Measurements from ENCODE around the gene LRRC8D.

LRRC8D gene

DNA sequence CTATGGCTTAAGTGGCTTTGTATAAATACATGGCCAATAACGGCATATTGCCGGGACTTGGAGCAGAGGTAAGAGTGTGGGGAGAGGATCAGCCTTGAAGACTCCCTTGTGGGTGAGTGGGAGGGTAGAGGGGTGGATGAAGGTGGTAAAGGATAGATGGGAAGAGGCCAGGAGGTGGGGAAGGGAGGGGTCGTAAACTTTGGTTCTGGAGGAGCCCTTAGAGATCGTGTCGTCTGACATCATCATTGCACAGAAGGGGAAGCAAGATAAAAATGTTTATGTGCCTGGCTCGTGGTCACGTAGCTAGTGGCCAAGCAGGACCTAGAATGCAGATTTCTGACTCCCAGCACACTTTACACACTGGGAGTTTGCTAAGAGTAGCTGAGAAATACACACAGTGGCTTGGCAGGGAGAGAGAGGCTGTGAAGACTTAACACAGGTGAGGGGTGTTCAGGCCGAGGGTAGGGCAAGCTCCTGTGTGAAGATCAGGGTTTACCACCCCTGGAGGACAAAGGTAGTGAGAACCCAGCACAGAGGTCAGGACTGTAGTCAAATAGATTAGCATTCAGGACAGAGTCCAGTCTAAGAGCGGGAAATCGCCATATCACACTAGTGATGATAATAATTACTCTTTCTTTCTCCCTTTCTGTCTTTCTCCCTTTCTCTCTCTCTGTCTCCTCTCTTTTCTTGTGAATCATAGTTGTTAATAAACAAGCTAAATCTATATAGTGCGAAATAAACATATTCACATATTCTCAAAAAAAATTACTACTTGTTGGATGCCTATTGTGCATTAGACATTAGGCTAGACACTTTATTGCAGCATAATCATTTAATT lies 75.5 kb downstream of the LRRC8D start:
- Histone ChIP-seq H3F3A (ENCODE audit: low read depth) (no peaks in the 10 kb centered on the region; the same call in 1 of the 2 replicates), H3K4me2 (ENCODE audit: low read depth, low read length, poor library complexity, severe bottlenecking) (peak overlapping the region; percentile 50), H3K9me3 (ENCODE audit: insufficient read depth, low read depth, low read length) (no peaks in the 10 kb centered on the region), H3K9ac (ENCODE audit: low read depth, low read length, poor library complexity, severe bottlenecking) (no peak overlapping the region), H3K27me3 (ENCODE audit: insufficient read depth, low read length, poor library complexity, severe bottlenecking) (no peaks in the 10 kb centered on the region), H3K9me2 (replicated peaks; ENCODE audit: low read depth, low read length) (no peaks in the 10 kb centered on the region), H3K36me3 (ENCODE audit: insufficient read depth, low read length) (no peaks in the 10 kb centered on the region), H2AFZ (ENCODE audit: low read length) (no peak overlapping the region), H3K4me1 (ENCODE audit: insufficient read depth, low read length, poor library complexity, severe bottlenecking) (peaks cover 63% of the 10 kb centered on the region), H4K20me1 (ENCODE audit: insufficient read depth, low read length, poor library complexity, severe bottlenecking) (peaks cover 39% of the 10 kb centered on the region), H3K4me3 (ENCODE audit: low read length, poor library complexity, severe bottlenecking) (no peak overlapping the region), H3K79me2 (ENCODE audit: insufficient read depth, low read length) (peaks cover 83% of the 10 kb centered on the region)
- TF ChIP-seq, protein P1, sequence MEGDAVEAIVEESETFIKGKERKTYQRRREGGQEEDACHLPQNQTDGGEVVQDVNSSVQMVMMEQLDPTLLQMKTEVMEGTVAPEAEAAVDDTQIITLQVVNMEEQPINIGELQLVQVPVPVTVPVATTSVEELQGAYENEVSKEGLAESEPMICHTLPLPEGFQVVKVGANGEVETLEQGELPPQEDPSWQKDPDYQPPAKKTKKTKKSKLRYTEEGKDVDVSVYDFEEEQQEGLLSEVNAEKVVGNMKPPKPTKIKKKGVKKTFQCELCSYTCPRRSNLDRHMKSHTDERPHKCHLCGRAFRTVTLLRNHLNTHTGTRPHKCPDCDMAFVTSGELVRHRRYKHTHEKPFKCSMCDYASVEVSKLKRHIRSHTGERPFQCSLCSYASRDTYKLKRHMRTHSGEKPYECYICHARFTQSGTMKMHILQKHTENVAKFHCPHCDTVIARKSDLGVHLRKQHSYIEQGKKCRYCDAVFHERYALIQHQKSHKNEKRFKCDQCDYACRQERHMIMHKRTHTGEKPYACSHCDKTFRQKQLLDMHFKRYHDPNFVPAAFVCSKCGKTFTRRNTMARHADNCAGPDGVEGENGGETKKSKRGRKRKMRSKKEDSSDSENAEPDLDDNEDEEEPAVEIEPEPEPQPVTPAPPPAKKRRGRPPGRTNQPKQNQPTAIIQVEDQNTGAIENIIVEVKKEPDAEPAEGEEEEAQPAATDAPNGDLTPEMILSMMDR (conservative IDR thresholded peaks at IDR 0.05; ENCODE audit: low read length): no peak
- TF ChIP-seq EZH2phosphoT487 (IDR thresholded peaks at IDR 0.05; ENCODE audit: borderline replicate concordance): no peak

DNA sequence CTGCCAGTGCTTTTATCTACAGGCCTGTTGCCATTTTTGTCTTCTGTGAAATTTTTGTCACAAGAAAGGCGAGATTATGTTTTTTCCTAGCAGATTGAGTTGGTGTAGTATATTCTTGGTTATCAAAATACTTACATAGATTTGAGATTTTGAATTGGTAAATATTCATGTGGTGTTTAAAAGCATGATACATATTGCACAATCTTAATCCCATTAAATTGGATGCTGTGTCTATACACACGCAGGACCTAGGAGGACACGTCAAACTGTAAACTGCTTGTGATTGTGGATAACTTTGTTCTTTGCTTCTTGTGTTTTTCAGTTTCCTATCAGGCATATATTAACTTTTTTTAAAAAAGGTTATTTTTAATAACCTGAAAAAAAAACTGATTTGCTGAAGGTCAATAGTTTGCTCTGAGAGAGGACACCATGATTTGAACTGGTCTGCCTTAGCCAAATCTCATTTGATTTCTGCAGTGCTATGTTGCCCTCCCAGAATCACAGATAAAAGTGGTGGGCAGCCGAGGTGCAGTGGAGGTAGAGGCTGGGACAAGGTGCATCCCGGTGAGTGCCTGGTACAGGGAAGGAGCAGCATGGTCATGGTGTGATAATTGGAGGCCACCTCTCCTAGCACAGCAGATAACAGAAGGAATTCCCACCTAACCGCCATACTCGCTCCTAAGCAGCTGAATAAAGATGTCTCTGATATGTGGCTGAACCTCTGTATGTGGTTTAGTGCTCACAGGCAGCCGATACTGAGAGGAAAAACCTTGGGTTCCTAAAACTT lies 76.7 kb downstream of the LRRC8D start:
- no peaks in the 10 kb centered on the region for H3K36me3 ChIP-seq (ENCODE audit: insufficient read depth, low read length)
- no peaks in the 10 kb centered on the region for H3K9me3 ChIP-seq (ENCODE audit: insufficient read depth, low read depth, low read length)
- H3K79me2 ChIP-seq (ENCODE audit: insufficient read depth, low read length): peaks cover 83% of the 10 kb centered on the region
- no peaks in the 10 kb centered on the region; the same call in 1 of the 2 replicates for H3F3A ChIP-seq (ENCODE audit: low read depth)
- no peak overlapping the region for H3K4me3 ChIP-seq (ENCODE audit: low read length, poor library complexity, severe bottlenecking)
- H3K9me2 ChIP-seq (replicated peaks; ENCODE audit: low read depth, low read length): no peaks in the 10 kb centered on the region
- peaks cover 32% of the 10 kb centered on the region for H4K20me1 ChIP-seq (ENCODE audit: insufficient read depth, low read length, poor library complexity, severe bottlenecking)
- H2AFZ ChIP-seq (ENCODE audit: low read length): no peak overlapping the region
- H3K27me3 ChIP-seq (ENCODE audit: insufficient read depth, low read length, poor library complexity, severe bottlenecking): no peaks in the 10 kb centered on the region
- TF ChIP-seq, protein P1 (conservative IDR thresholded peaks at IDR 0.05; ENCODE audit: low read length): no peak
- H3K4me1 ChIP-seq (ENCODE audit: insufficient read depth, low read length, poor library complexity, severe bottlenecking): peaks cover 57% of the 10 kb centered on the region
- H3K4me2 ChIP-seq (ENCODE audit: low read depth, low read length, poor library complexity, severe bottlenecking): peak overlapping the region; percentile 50
- H3K9ac ChIP-seq (ENCODE audit: low read depth, low read length, poor library complexity, severe bottlenecking): no peak overlapping the region

DNA sequence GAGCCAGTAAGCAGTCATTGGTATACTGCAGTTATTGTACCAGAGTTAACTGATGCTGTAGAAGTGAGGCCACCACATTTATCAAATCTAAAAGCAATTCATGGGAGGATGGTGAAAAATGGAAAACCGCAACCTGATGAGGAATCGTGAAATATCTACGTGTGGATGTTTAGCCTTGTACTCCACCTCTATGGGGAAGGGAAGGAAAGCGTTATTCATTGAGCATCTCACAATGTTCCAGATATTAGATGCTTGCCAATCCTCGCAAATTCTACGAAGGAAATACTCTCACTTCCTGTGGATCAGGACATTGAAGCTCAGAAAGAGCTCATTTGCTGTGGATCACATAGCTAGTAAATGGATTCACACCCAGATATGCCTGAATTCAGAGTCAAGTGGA lies 77.3 kb downstream of the LRRC8D start:
- H3K4me1 ChIP-seq (ENCODE audit: insufficient read depth, low read length, poor library complexity, severe bottlenecking): peaks cover 61% of the 10 kb centered on the region
- no peak overlapping the region for H2AFZ ChIP-seq (ENCODE audit: low read length)
- peaks cover 86% of the 10 kb centered on the region for H3K79me2 ChIP-seq (ENCODE audit: insufficient read depth, low read length)
- no peaks in the 10 kb centered on the region for H3K9me3 ChIP-seq (ENCODE audit: insufficient read depth, low read depth, low read length)
- H3K4me3 ChIP-seq (ENCODE audit: low read length, poor library complexity, severe bottlenecking): no peak overlapping the region
- peak overlapping the region; percentile 1 for H3K4me2 ChIP-seq (ENCODE audit: low read depth, low read length, poor library complexity, severe bottlenecking)
- H3K9ac ChIP-seq (ENCODE audit: low read depth, low read length, poor library complexity, severe bottlenecking): no peak overlapping the region
- TF ChIP-seq, protein P1 (conservative IDR thresholded peaks at IDR 0.05; ENCODE audit: low read length): no peak
- TF ChIP-seq EZH2phosphoT487 (IDR thresholded peaks at IDR 0.05; ENCODE audit: borderline replicate concordance): no peak
- H3K36me3 ChIP-seq (ENCODE audit: insufficient read depth, low read length): no peaks in the 10 kb centered on the region
- H4K20me1 ChIP-seq (ENCODE audit: insufficient read depth, low read length, poor library complexity, severe bottlenecking): peaks cover 30% of the 10 kb centered on the region
- H3K9me2 ChIP-seq (replicated peaks; ENCODE audit: low read depth, low read length): no peaks in the 10 kb centered on the region
- H3F3A ChIP-seq (ENCODE audit: low read depth): peaks cover under 1% of the 10 kb centered on the region; the same call in 1 of the 2 replicates
- H3K27me3 ChIP-seq (ENCODE audit: insufficient read depth, low read length, poor library complexity, severe bottlenecking): no peaks in the 10 kb centered on the region
